ENCODE data around the gene GPR132.
"Not testable (repeated sequence)": the region's sequence is repeated elsewhere in the genome, so short reads cannot be mapped to it uniquely, and the experiment has no call there.

Gene GPR132

GRCh38 chr14:105065280-105066228, at the start of gene GPR132:
TSS of gene GPR132 (minus strand) at chr14:105065430. CDS start at chr14:105055420, 10,010 bp downstream.
- peak; percentile 99 for DNase-seq

- not testable (repeated sequence) for DNase-seq
Measured at GRCh38 chr14:105109243-105109642, 44.0 kb upstream of the GPR132 start.

- no peak for DNase-seq
Measured at GRCh38 chr14:105108516-105108864, 43.3 kb upstream of the GPR132 start.

- no peak for DNase-seq
Measured at GRCh38 chr14:105107781-105108515, 42.7 kb upstream of the GPR132 start.

- no peak for DNase-seq
Measured at GRCh38 chr14:105107351-105107750, 42.1 kb upstream of the GPR132 start.

GRCh38 chr14:105105158-105105557, 39.9 kb upstream of the GPR132 start:
- DNase-seq, result no peak

GRCh38 chr14:105102893-105103292, 37.7 kb upstream of the GPR132 start:
- no peak for DNase-seq

GRCh38 chr14:105102361-105102870, 37.2 kb upstream of the GPR132 start:
- no peak for DNase-seq

- no peak for DNase-seq
Measured at GRCh38 chr14:105100910-105101309, 35.7 kb upstream of the GPR132 start.

GRCh38 chr14:105099778-105100177, 34.5 kb upstream of the GPR132 start:
- DNase-seq, result peak; percentile 38

- DNase-seq, result no peak
Measured at GRCh38 chr14:105098316-105098715, 33.1 kb upstream of the GPR132 start.

- DNase-seq, result no peak
Measured at GRCh38 chr14:105097794-105098127, 32.5 kb upstream of the GPR132 start.

- DNase-seq, result no peak
Measured at GRCh38 chr14:105096206-105096875, 31.1 kb upstream of the GPR132 start.

GRCh38 chr14:105095236-105095805, 30.1 kb upstream of the GPR132 start:
- DNase-seq, result no peak

- DNase-seq, result no peak
Measured at GRCh38 chr14:105094193-105094907, 29.1 kb upstream of the GPR132 start.

- DNase-seq, result peak; percentile 48
Measured at GRCh38 chr14:105093431-105094192, 28.4 kb upstream of the GPR132 start.

GRCh38 chr14:105093038-105093430, 27.8 kb upstream of the GPR132 start:
- DNase-seq, result peak; percentile 32

- no peak for DNase-seq
Measured at GRCh38 chr14:105092171-105093037, 27.2 kb upstream of the GPR132 start.

- no peak for DNase-seq
Measured at GRCh38 chr14:105091517-105092170, 26.4 kb upstream of the GPR132 start.

GRCh38 chr14:105091054-105091516, 25.9 kb upstream of the GPR132 start:
- DNase-seq, result no peak
